Ovary (tissue), 9 donors: Measurements from ENCODE around the gene TRIO. TPM values are rescaled to one million over a fixed set of nuclear protein-coding genes. Genes with fewer than 3 reads are reported as not detected.
A peak's percentile ranks its signal among the peaks of the same experiment; 100 is the strongest.

Source experiments
- DNase-seq, 5 donors: peaks; one replicate each; pipeline ENCODE4 v3.0.0-alpha.2; 2019 to 2020
- H3K27ac ChIP-seq, 2 donors: fragments of 200-600 bp; one replicate each; pipeline versions ENCODE4 v1.5.1 to v1.8.0; 2019 to 2022
- H3K27me3 ChIP-seq: fragments of 200-600 bp; one replicate; pipeline ENCODE4 v1.8.0; 2022
- H3K36me3 ChIP-seq: fragments of 200-600 bp; sonication (generic); one replicate; pipeline ENCODE4 v1.5.1; 2019
- H3K4me1 ChIP-seq: one replicate; pipeline ENCODE4 v1.8.1; 2013; ENCODE audit warnings: mild to moderate bottlenecking, moderate library complexity; ENCODE audit not compliant: insufficient read depth
- H3K4me3 ChIP-seq: fragments of 200-600 bp; sonication (generic); one replicate; pipeline ENCODE4 v1.5.1; 2017
- H3K9me3 ChIP-seq, 2 donors: fragments of 200-600 bp in 1 of 2; sonication (generic) in 1 of 2; one replicate each; pipeline versions ENCODE4 v1.5.1 to v1.8.1; 2013 to 2019; ENCODE audit warnings: mild to moderate bottlenecking in 1 of 2, moderate library complexity in 1 of 2
- CTCF ChIP-seq, 3 donors: fragments of 450-650 bp in 2 of 3; fragments of 200-600 bp in 1 of 3; IDR thresholded peaks; one replicate each; pipeline versions ENCODE4 v1.5.1 to v1.8.0; 2016 to 2022; ENCODE audit warnings: antibody characterized with exemption in 3 of 3, mild to moderate bottlenecking in 1 of 3
- EP300 ChIP-seq: sonication (generic); formaldehyde crosslinking; IDR thresholded peaks from one replicate; pipeline ENCODE4 v1.6.1; 2017; ENCODE audit warnings: antibody characterized with exemption
- POLR2A ChIP-seq: fragments of 450-650 bp; IDR thresholded peaks from one replicate; pipeline ENCODE4 v1.6.1; 2017; ENCODE audit warnings: antibody characterized with exemption, mild to moderate bottlenecking, moderate library complexity
- WGBS, 3 donors: extraction: QIAGEN DNeasy Blood & Tissue Kit in 1 of 3; methylation state at CpG; one replicate each; pipeline versions ENCODE4 v1.1.5 to v1.1.7; 2013 to 2017; 5-methylcytosine and 5-hydroxymethylcytosine counted together
- intact Hi-C, 4 donors: fragments of 100-400 bp; cut with DNase I; formaldehyde crosslinking; loops; one replicate each; pipeline versions ENCODE4 v1.11.0 to v1.15.1; 2022 to 2023
- polyA plus RNA-seq, 2 donors: library from polyadenylated mRNA; stranded (reverse); fragments of 200-250 nt in 1 of 2; fragments of 350-450 nt in 1 of 2; fragmentation: Illumina TruSeq in 1 of 2; extraction: RNeasy Lipid Tissue Mini Kit (QIAGEN cat#74804) in 1 of 2; gene quantifications; one replicate each; pipeline ENCODE4 v1.2.3, GENCODE V29; 2013 to 2014
- total RNA-seq, 7 donors: library from RNA; depleted of rRNA in 2 of 7; stranded (reverse); fragments of >200 nt in 2 of 7; fragmentation: NEBNext Ultra II Directional in 3 of 7; extraction: Animal tissue kit (Norgen Biotek cat#: 25700) in 3 of 7; gene quantifications; one replicate each; pipeline versions ENCODE4 v1.1.0 to v1.2.4, GENCODE V29; 2016 to 2023
- donor health status: DM: no; HTN: no; CAD: no; lungs with moderate emphysema.
- donor health status: DM: no; HTN: no; CAD: no.
- donor health status: Bipolar disorder and iron deficiency.
- donor health status: DM: yes; HTN: yes; CAD: no.
- donor health status: DM: no; HTN: no; CAD: no.
- donor health status: DM: yes; HTN: yes; CAD: no.

TRIO gene
- total and polyA plus RNA-seq, 9 donors, result 58.4 to 268 (median 125) TPM

GRCh38 chr5:14269395-14269794 lies 126.3 kb downstream of the TRIO start:
- Histone ChIP-seq H3K4me1 (peaks cover 22% of the 10 kb centered on the region), H3K27ac (peak overlapping the region; percentile 26 to 29), H3K4me3 (no peak overlapping the region), H3K36me3 (no peaks in the 10 kb centered on the region), H3K27me3 (no peaks in the 10 kb centered on the region), H3K9me3 (no peaks in the 10 kb centered on the region)
- DNase-seq, result no peak
- TF ChIP-seq CTCF (IDR thresholded peaks at IDR 0.05), result no peak
- TF ChIP-seq POLR2A, result no peak
- no peak for TF ChIP-seq EP300
- 51 to 57% (median 52%) methylated on average over 2 of the region's 2 CpGs for WGBS, 3 donors
- intact Hi-C loops, result loop anchor here (2.0 to 10.0 kb wide), 4 partner anchors 125 to 162 kb away; partner anchors contain the start of gene TRIO (in 2 of the 4)

GRCh38 chr5:14270209-14270702 lies 127.1 kb downstream of the TRIO start:
- Histone ChIP-seq H3K36me3 (no peaks in the 10 kb centered on the region), H3K27ac (peak overlapping the region; percentile 26 to 29), H3K4me1 (peaks cover 22% of the 10 kb centered on the region), H3K4me3 (no peak overlapping the region), H3K9me3 (no peaks in the 10 kb centered on the region), H3K27me3 (no peaks in the 10 kb centered on the region)
- DNase-seq, result peak; percentile 38 to 60 (median 53)
- intact Hi-C loops, result loop anchor here in 3 of 4 donors (10.0 kb wide), 2 partner anchors 165 to 285 kb away; no protein-coding TSS in a partner anchor
- 23 to 25% (median 24%) methylated on average over 3 of the region's 3 CpGs for whole genome bisulfite sequencing, 3 donors
- TF ChIP-seq CTCF (IDR thresholded peaks at IDR 0.05) (peak; percentile 71 to 79 (median 77)), EP300 (no peak), POLR2A (no peak)

- no peak for TF ChIP-seq CTCF (IDR thresholded peaks at IDR 0.05)
- TF ChIP-seq POLR2A, result no peak
- TF ChIP-seq EP300, result no peak
- Histone ChIP-seq H3K36me3 (no peaks in the 10 kb centered on the region), H3K27ac (no peak overlapping the region), H3K4me3 (no peak overlapping the region), H3K9me3 (no peaks in the 10 kb centered on the region), H3K4me1 (peaks cover 19% of the 10 kb centered on the region), H3K27me3 (no peaks in the 10 kb centered on the region)
- 23 to 46% (median 44%) methylated on average over 4 of the region's 4 CpGs for WGBS, 3 donors
- intact Hi-C loops, result loop anchor here in 3 of 4 donors (10.0 kb wide), 2 partner anchors 168 to 288 kb away; no protein-coding TSS in a partner anchor
- no peak for DNase-seq
Measured at GRCh38 chr5:14272548-14273205, 129.5 kb downstream of the TRIO start.

DNA sequence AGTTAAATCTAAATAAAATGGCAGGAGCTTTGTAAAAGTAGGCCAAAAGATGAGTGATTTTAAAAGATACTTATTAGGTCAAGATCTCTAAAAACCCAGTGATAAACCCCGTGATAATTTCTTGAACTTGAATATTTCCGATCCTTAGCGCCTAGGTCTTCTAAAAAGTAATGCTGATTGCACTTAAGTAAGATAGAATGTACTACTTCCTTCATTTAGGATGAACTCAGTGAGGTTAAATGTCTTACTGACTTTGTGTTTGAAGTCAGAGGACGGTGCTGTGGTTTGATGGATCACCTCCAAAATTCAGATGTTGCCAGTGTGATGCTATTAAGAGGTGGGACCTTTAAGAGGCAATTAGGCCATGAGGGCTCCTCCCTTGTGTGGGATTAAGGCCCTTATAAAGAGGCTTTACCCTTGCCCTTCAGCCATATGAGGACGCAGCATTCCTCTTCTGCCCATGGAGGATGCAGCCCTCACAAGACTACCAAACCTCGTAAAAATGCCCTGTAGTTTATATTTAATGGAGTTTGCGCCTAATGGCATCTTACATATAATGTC lies 130.1 kb downstream of the TRIO start:
- Histone ChIP-seq H3K4me1 (peaks cover 16% of the 10 kb centered on the region), H3K4me3 (no peak overlapping the region), H3K27me3 (no peaks in the 10 kb centered on the region), H3K9me3 (no peaks in the 10 kb centered on the region), H3K27ac (no peak overlapping the region), H3K36me3 (no peaks in the 10 kb centered on the region)
- DNase-seq, result no peak
- no peak for TF ChIP-seq EP300
- no peak for TF ChIP-seq POLR2A
- intact Hi-C loops, result loop anchor here in 3 of 4 donors (10.0 kb wide), 2 partner anchors 168 to 288 kb away; no protein-coding TSS in a partner anchor
- 87 to 92% (median 89%) methylated on average over 7 of the region's 7 CpGs for WGBS, 3 donors
